GM18861 (cell line): Measurements from ENCODE around the gene PBXIP1.

Source experiments
- ATAC-seq: cut with Tn5 transposase; IDR thresholded peaks from one replicate; pipeline ENCODE4 v1.9.1; 2021; ENCODE audit not compliant: unreplicated experiment

PBXIP1 gene

DNA sequence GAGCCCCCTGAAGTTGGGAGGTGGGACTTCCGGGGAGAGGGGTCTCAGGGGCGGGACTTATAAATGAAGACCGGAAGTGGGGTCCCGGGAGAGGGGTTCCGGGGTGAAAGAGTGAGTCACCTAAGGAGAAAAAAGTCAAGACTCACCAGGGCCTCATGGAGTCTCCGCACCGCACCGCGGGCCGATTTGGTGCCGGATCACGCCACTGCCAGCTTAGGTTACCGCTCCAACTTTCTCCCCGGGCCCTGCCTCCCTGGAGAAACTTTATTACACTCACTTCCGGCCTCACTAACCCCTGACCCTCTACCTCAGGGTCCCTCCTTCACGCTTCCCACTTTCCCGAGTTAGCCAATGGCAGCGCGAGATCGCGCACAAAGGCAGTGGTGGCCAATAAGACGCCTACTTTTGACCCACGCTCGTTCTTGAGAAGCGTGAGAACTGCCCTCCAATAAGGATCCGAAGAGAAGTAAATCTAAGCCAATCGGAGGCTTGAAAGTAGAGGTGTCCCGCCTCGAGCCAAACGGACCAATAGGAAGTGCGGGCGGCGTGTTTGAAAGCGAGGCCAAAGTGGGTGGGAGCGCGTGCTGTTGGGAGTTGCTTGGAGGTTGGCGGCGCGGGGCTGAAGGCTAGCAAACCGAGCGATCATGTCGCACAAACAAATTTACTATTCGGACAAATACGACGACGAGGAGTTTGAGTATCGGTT, 18.4 kb upstream of the PBXIP1 start, which contains the start of gene CKS1B:
Gene CKS1B (plus strand): TSS at position 580 of the 706 bp plus-strand sequence. CDS start 65 bp downstream, at position 645.
- ATAC-seq = peak; percentile 72

DNA sequence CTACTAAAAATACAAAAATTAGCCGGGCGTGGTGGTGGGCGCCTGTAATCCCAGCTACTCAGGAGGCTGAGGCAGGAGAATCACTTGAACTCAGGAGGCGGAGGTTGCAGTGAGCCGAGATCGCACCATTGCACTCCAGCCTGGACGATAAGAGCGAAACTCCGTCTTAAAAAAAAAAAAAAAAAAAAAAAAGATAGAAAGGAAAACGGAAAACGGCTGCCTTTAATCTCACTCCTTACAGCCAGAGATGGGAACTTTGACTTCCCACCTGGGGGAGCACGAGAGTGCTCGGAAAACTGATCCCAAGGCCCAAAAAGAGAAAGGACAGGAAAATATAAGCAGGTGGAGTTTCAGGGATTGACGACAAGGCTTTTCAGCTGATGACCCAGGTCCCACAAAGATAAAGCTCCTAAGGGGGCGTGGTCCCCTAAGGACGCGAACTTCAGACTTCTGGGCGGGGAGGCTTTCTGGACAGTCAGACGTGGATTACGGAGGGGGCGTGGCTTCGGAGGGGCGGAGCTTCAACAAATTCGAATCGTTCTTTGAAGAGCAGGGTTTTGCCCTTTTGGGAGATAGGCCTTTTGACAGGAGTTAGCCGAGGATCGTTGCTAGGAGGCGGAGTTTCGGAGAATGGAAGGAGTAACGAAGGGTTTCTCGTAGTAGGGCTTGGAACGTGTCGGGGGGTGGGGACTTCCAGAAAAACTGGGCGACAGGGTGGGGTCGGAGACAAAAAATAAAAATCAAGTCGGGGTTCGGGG, 17.6 kb upstream of the PBXIP1 start:
- no peak for ATAC-seq

DNA sequence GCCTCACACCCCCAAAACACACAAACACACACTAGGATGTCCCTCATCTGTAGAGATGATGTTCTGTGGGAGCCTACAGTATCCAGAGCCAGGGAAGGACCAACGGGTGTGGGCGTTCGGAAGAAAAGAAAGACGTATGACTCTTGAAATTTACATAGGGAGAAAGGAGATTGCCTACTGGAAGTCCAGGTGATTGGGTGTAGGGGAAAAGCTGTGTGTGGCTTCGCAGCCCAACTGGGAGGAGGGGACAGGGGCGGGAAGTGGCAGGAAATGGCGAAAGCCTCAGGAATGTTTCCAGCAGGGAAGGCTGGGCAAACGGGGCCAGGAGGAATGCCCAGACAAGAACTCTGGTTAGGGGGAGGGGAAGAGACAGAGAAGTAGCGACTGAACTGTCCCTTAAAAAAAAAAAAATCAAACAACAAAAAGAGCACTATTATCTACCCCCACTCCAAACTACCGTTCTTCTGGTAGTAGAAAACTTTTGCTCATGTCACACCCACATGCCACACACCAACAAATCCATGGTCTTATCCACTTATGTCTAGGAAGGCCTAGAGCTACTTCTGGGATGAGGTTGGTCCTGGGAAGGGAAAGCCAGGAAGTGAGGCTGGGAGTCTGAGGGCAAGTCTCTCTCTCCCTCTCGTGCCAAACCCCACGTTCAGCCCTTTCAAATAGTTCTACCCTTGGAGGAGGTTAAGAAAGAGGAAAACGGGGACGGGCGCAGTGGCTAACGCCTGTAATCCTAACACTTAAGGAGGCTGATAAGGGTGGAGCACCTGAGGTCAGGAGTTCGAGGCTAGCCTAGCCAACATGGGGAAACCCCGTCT, 16.8 kb upstream of the PBXIP1 start:
- no peak for ATAC-seq

DNA sequence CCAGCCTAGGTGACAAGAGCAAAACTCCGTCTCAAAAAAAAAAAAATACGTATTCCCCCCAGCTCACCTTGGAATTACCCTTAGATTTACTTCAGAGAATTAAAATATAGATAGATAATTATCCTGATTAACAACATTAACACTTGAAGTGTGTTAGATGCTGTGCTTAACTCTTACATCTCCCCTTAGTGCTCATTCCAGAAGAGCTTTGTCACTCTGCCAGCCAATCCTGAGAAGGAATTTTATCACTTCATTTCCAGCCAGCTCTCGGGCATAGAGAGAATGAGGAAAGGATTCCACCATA, 16.3 kb upstream of the PBXIP1 start:
- ATAC-seq = no peak

DNA sequence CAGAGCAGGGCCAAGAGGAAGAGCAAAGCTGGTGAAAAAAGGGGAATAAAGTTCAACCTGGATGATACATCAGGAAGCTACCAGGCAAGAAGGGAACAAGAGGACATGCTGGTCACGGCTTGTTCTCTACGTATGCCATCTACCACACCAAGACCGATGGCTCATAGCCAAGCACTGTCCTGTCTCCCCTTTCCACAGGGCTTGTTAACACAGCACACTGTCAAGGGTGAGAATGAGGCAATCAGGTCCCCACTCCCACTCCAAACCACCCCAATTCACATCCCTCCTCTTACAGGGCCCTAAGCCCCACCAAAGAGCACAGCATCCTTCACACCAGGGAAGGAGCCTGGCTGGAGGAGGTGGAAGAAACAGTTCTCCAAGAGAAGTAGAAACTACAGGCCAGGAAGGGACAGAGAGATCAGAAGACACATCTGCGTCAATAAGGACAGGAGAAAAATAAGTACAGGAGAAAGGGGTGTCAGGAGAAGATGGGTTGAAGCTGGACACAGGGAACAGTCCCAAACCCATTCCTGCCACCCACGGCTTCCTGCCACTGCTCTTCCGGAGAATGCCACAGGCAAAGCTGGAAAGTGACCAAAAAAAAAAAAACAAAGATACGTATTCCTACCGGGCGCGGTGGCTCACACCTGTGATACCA, 15.6 kb upstream of the PBXIP1 start:
- no peak for ATAC-seq

DNA sequence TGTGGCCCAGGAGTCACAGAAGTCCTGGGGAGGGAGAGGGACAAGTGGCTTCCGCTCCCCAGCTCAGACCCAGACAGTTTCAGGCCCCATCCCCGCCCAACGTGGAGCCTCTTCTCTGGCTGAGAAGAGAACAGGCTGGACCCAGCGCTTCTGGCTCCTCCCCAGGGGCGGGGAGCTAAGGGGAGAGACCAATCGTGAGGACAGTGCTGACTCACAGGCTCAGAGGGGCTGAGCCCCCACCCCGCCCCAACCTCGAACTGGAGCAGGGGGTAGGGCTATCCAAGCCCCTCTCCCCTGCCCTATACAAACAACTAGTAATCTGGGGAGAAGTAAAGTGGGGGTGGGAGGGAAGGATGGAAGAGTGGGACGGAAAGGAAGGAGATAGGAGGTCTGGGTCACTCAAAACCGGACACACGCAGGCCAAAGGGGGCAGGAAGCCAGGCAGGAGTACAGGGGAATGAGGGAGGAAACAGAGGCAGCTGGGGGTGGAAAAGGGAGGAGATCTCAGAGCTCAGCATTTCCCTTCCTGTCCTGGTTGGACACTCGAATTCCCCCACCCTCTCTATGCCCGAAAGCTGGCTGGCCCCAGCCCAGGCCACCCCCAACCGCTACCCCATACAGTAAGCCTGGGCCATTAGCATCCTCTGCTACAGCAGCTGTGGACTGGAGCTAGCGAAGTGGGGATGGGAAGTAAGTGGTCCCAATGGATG, 14.9 kb upstream of the PBXIP1 start, which contains the start of gene SHC1:
Gene SHC1 (minus strand): TSS at position 117 of the 710 bp plus-strand sequence. CDS start 221 bp downstream, outside the sequence.
- no peak for ATAC-seq

DNA sequence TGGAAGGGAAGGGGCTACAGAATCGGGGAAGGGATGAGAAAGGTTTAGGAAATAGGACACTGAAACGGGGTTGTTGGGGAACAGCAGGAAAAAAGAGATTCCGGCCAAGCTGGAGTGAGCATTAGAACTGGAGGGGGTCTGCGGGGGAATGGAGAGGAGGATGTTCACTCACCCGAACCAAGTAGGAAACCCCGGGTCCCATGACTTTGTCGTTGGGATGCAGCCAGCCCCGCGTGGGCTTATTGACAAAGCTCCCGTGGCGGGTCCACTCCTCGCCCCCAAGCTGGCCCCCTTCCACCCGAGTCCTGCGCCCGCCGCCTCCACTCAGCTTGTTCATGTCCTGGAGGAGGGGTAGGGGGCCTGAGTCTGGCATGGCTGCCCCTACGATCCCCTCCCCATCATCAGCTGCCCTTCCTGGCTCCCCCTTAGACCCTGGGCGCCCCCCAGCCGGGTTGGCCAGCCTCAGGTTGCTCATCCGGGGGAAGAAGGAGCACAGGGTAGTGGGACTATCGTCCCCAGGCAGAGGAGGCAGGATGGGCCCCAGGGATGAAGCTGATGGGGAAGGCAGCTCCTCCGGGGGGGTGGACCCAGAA, 14.1 kb upstream of the PBXIP1 start:
- no peak for ATAC-seq

DNA sequence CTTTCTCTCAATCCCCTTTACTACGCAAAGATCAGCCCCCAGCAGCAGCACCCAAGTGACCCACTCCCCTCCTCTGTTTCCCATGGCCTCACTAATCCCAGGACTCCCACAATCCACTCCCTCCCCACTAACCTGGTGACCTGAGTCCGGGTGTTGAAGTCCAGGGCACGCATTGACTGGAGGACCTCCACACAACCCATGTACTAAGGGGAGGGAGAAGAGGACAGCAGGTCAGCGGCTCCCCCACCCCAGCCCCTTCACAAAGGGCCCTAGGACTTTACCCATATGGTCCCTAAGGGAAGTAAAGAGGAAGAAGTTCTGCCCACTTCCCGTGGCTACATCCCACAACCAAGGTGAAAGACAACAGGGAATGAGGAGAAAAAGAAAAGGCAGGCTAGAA, 13.3 kb upstream of the PBXIP1 start:
- no peak for ATAC-seq

DNA sequence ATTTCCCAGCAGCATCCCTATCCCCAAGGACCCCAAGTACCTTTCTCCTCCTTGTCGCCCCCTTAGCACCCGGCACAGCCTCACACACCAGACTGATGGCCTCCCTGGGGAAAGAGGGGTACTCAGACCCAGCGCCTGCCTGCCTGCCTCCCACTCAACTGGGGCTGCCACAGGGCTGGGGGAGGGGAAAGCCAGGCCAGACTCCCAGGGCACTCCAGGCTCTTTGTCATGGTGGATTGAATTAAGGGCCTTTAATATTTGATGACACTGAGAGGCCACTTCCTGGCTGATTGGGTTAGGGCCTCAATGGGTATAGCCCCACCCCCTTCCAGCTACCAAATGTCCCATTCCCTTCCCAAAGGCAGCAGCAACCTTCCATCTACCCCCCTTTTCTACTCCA, 12.8 kb upstream of the PBXIP1 start:
- ATAC-seq = no peak

DNA sequence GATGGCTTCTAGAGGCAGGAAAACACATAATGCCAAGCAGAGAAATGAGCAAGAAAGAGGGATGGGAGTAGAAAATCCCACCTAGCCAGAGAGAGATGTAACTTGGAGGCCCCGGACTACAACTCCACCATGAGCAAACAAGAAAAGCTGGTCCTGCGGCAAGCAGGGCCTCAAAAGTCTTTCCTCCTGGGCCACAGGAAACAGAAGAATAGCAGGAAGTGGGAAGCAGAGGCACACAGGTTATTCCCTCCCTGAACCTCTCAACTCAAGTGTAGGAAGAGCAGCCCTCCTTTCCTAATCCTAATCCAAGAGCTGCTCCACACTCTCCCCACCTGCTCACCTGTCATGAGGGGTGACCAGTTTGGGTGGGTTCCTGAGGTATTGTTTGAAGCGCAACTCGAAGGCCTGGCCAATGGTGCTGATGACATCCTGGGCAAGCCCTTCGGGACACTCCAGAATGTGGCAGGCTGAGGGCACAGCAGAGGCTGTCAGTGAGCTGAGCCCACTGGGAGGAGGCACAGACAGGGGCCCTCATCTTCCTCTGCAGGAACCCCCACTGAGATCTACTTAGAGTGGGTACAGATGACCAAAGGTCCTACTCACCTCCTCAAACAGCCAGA, 11.5 kb upstream of the PBXIP1 start:
- no peak for ATAC-seq

DNA sequence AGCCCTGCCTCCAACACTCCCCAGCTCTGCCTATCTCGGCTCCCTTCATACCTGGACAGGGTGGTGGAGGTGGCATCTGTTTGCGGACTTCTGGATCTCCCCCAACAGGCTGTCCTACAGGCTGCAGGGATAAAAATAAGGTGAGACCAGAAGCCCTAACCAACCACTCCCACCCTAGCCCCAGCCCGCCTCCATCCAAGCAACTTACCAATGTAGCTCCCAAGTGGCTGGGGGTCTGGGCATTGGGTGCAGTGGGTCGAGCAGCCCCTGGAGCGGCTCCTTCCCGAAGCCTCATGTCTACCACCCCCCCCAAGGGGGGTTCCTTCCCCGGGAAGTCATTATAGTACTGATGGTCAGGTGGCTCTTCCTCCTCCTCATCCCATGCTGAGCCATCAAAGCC, 10.2 kb upstream of the PBXIP1 start:
- no peak for ATAC-seq

DNA sequence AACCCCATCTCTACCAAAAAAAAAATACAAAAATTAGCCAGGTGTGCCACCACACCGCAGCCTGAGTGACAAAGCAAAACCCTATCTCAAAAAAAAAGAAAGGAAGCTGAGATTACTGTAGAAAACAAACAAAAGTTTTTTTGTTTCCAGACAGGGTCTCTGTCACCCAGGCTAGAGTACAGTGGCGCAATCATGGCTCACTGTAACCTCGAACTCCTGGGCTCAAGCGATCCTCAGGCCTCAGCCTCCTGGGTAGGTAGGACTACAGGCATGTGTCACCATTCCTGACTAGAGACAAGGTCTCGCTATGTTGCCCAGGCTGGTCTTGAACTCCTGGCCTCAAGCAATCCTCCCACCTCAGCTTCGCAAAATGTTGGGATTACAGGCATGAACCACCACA, 8.5 kb upstream of the PBXIP1 start:
- ATAC-seq = no peak

DNA sequence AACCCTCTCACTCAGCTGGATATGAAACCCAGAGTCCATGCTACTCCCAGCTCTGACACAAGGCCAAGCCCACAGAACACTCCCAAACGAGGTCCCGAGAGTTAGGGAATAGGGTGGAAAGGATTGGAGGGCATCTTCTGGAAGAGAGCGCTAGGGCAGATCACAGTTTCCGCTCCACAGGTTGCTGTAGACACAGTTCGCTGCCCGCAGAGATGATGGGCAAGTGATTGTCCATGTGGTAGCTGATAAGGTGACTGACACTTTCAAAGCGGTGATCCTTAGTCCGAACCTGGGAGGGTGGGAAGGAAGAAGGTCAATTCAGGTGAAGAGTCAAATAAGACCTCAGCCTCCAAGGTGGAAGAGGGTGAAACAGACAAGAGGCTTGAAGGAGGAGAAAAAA, 7.7 kb upstream of the PBXIP1 start:
- no peak for ATAC-seq

DNA sequence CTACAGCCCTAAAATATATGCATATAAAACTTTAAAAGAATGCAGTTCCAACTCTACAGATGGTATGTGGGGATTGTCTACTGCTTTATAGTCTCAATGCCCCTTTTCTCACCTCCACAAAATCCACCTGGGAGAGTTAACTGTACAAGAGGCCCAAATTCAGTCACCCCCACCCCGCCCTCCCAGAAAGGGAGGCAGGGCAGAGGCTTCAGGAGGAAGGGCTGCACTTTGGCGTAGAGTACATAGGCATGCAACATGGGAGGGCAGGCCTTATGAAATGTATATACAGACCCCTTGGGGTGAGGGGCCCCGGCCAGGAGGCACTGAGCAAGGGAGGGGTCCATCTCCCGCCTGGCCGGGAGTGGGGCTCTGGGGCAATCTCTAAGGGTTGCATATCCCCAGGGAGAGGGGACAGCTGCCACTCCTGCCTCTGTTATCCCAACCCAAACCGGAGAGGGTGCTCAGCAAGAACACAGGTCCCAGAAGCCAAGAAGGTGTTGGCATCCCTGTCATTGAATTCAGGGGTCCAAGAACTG, 7.0 kb upstream of the PBXIP1 start:
- no peak for ATAC-seq

DNA sequence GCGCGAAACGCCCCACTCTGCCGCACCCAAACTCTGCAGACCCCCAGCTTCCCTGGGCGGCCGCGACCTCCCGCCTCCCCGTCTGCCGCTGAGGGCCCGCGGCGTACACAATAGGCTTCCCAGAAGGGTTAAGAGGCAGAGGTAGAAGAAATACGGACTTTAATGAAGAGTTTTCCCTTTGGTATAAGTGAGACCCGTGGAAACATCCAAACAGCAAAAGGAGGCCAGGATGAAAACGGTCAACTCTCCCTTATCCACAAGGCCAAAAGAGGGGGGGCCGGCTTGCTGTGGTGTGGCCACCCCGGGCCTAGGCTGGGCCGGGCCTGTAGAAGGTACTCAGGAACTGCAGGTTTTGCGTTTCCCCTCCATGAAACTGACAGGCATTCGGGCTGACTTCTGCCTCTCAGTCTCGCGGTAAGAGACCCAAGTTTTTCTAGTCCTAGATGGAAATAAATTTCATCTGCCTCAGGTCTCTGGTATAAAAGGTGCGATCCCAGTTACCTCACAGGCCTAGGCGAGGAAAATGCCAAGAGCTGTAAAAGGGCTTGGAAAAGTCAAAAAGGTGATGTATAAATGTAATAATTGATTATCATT, 6.4 kb upstream of the PBXIP1 start:
- peak; percentile 6 for ATAC-seq

DNA sequence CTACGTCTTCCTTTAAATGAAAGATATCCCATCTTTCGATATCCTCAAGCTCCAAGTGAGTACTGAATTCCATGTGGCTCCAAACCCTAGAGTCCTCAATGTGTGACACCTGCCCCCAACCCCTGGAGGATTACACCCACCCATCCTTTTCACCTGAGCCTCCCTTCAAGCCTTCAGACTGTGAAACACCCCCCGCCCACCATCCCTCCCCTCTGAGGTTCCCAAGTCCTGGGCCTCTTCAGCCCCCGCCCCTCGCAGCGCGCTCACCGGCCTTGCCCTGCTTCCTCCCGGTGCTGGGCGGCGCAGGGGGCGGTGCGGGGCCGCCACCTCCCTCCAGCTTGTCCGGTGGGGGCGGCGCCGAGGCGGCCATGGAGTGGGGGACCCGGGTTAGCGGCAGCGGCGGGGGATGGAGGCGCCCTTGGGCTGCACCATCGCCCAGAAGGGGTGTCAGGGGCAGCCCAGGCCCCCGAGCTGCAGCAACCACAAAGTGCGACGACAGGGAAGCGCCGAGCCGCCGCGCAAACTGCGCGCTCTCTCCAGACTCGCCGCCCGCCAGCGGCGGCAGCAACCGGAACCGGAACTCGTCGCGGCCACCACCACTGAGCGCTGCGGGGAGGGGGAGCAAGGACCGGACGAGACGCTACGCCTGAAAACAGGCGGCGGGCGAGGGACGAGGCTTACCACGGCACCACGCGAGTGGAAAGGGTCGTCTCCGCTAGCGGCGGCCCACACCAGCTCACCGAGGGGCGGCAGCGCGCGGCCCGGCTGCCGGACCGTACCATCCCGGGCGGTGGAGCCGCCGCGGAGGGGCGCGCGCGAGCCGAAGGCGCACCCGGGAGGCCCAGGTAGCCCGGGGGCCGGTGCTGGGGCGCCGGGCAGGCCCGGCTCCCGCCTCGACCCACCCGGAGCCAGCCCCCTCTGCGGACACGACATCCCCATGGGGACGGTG, 5.6 kb upstream of the PBXIP1 start, which contains the start of gene PYGO2:
Gene PYGO2 (minus strand): TSS at position 576 of the 949 bp plus-strand sequence. CDS start 206 bp downstream, at position 370.
- ATAC-seq = peak; percentile 69

DNA sequence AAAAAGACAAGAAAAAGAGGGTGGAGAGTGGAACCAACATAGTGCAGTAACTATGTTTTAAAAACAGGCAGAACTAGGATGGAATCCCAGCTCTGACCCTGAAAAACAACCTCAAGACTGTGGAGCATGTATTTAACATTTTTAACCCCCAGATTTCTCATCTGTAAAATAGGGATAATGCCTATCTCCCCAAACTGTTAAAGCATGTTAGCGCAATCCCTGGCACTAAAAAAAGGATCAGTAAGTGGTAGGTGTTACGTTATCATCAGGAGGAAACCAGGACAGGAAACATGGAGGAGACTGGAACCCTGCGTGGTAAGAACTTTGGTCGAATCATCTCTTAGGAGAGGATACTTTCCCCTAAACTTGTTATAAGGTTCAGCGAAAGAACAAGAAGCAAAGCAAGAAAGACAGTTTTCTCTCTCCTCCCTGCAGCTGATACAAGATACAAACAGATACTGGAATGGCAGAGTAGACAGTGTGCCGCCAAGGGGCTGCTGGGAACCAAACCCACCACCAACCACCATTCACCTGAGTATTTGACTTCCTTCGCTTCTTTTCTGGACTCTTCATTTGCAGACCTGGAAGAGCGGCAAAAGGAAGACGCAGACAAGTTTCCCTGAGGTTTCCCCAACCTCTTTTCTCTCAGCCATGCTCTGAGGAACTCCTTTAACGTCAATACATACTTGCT, 4.7 kb upstream of the PBXIP1 start:
- ATAC-seq = no peak
